Gastrocnemius medialis (tissue), 4 donors: ENCODE measurements around the gene ENKD1.
A peak's percentile ranks its signal among the peaks of the same experiment; 100 is the strongest.

Source experiments
- POLR2A ChIP-seq, 2 donors: fragments of 450-650 bp; IDR thresholded peaks; one replicate each; pipeline ENCODE4 v1.6.1; 2017; ENCODE audit warnings: antibody characterized with exemption in 2 of 2, mild to moderate bottlenecking in 2 of 2, moderate library complexity in 2 of 2
- TF ChIP-seq, protein P1 (sequence below), 5 experiments: fragments of 450-650 bp in 3 of 5; fragments of 200-600 bp in 2 of 5; sonication (generic) in 2 of 5; IDR thresholded peaks in 4 of 5; conservative IDR thresholded peaks in 1 of 5; 1 replicate in 4 of 5; 2 replicates in 1 of 5; pipeline ENCODE4 v1.5.1; 2016 to 2019; ENCODE audit warnings: antibody characterized with exemption in 5 of 5, mild to moderate bottlenecking in 3 of 5, moderate library complexity in 3 of 5

DNA sequence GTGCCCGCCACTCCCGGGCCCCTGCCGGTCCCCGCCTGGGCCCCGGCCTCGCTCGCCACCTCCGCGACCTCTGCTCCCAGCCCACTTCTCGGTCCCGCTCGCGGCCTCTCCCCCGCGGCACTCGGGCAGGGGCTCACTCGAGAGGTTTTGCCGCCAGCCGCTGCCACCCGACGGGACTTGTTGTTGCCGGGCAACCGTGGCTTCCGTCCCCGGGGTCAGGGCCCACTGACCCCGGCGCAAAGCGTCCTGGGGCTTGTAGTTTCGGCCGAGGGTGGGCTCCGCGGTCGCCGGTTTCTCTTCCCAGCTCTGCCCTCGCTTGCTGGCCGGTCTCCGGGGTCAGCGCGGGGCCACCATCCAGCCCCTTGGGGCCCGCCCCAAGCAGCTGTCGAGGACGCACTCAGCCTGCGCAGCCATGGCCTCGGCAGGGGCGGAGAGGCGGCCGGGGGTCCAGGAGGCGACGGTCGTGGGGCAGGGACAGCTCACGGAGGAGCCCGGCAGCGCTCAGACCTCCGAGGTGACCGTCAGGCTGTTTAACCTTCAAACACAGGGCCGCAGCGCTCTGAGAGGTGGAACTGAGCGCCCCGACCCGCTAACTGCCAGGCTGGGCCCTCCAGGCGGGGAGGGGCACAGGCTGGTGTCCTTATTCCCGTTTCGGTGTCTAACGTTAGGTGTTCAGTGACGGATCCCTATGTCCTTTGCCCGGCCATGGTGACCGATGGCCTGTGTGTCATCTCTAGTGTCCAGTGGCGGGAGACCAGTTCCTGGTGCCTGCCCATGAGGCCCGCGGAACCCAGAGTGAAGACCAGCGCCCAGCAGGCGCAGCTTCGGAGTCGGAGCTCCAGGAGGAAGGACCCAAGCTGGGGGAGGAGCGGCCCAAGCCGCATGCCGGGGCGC lies at the start of gene ENKD1, which contains the start of gene C16orf86:
- TF ChIP-seq POLR2A (IDR thresholded peaks at IDR 0.05) = peak; percentile 25 to 35
- TF ChIP-seq, protein P1, sequence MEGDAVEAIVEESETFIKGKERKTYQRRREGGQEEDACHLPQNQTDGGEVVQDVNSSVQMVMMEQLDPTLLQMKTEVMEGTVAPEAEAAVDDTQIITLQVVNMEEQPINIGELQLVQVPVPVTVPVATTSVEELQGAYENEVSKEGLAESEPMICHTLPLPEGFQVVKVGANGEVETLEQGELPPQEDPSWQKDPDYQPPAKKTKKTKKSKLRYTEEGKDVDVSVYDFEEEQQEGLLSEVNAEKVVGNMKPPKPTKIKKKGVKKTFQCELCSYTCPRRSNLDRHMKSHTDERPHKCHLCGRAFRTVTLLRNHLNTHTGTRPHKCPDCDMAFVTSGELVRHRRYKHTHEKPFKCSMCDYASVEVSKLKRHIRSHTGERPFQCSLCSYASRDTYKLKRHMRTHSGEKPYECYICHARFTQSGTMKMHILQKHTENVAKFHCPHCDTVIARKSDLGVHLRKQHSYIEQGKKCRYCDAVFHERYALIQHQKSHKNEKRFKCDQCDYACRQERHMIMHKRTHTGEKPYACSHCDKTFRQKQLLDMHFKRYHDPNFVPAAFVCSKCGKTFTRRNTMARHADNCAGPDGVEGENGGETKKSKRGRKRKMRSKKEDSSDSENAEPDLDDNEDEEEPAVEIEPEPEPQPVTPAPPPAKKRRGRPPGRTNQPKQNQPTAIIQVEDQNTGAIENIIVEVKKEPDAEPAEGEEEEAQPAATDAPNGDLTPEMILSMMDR (IDR thresholded peaks at IDR 0.05 in 4 of 5, conservative IDR thresholded peaks at IDR 0.05 in 1 of 5) = no peak
